OCI-LY7 (cell line): Measurements from ENCODE around the gene AFDN. TPM values are rescaled to one million over a fixed set of nuclear protein-coding genes. Genes with fewer than 3 reads are reported as not detected.

Experiments
- BruUV-seq: library from RNA; stranded (reverse); fragments of 400-500 nt; replicated peaks from 2 replicates; lab custom pipeline; 2021; lab: Mats Ljungman, UMichigan
- CTCF ChIA-PET: fragments of 300-600 bp; sonication (Branson Sonifier 250); formaldehyde crosslinking; loops from one replicate; lab custom pipeline; 2022; ENCODE audit warnings: antibody characterized with exemption; ENCODE audit not compliant: unreplicated experiment; lab: Charles Lee
- POLR2A ChIA-PET: fragments of 300-600 bp; sonication (Branson Sonifier 250); formaldehyde crosslinking; loops from one replicate; lab custom pipeline; 2022; ENCODE audit warnings: antibody characterized with exemption; lab: Charles Lee
- DNase-seq: peaks from one replicate; pipeline ENCODE4 v3.0.0-alpha.2; 2015; ENCODE audit warnings: low spot score
- H2AFZ ChIP-seq: fragments of 200-600 bp; sonication (generic), shearing (Covaris generic); 2 replicates; pipeline ENCODE4 v1.6.1; 2014; ENCODE audit warnings: mild to moderate bottlenecking, antibody characterized with exemption, low read length, moderate library complexity
- H3K27ac ChIP-seq: fragments of 200-600 bp; sonication (generic); 2 replicates; pipeline ENCODE4 v1.5.1; 2014; ENCODE audit warnings: mixed run types, low read depth, mild to moderate bottlenecking, moderate library complexity, low read length, inconsistent platforms; ENCODE audit not compliant: poor library complexity, severe bottlenecking
- H3K36me3 ChIP-seq: fragments of 200-600 bp; sonication (generic); 2 replicates; pipeline ENCODE4 v1.6.1; 2014; ENCODE audit warnings: mild to moderate bottlenecking, antibody characterized with exemption, low read length, moderate library complexity, mixed read lengths; ENCODE audit not compliant: insufficient read depth
- H3K4me1 ChIP-seq: fragments of 200-600 bp; sonication (generic); 2 replicates; pipeline ENCODE4 v1.5.1; 2014; ENCODE audit warnings: mild to moderate bottlenecking, low read length; ENCODE audit not compliant: insufficient read depth, poor library complexity, severe bottlenecking
- H3K4me2 ChIP-seq: fragments of 200-600 bp; sonication (generic); 2 replicates; pipeline ENCODE4 v1.6.1; 2014; ENCODE audit warnings: mild to moderate bottlenecking, low read length
- H3K4me3 ChIP-seq: fragments of 200-600 bp; sonication (generic); 2 replicates; pipeline ENCODE4 v1.5.1; 2014; ENCODE audit warnings: mild to moderate bottlenecking, low read depth, low read length; ENCODE audit not compliant: poor library complexity, severe bottlenecking
- H3K79me2 ChIP-seq: fragments of 200-600 bp; sonication (generic); 2 replicates; pipeline ENCODE4 v1.6.1; 2016; ENCODE audit warnings: low read depth, mild to moderate bottlenecking, low read length, moderate library complexity, mixed read lengths; ENCODE audit not compliant: insufficient read depth
- H3K9me2 ChIP-seq: fragments of 200-600 bp; sonication (generic); 2 replicates; pipeline ENCODE4 v1.6.1; 2016; ENCODE audit warnings: mild to moderate bottlenecking, low read length, mixed read lengths; ENCODE audit not compliant: insufficient read depth
- H3K9me3 ChIP-seq: fragments of 200-600 bp; sonication (generic); 2 replicates; pipeline ENCODE4 v1.6.1; 2014; ENCODE audit warnings: mild to moderate bottlenecking, mixed run types, low read length, mixed read lengths
- H4K20me1 ChIP-seq: fragments of 200-600 bp; sonication (generic); 2 replicates; pipeline ENCODE4 v1.6.1; 2014; ENCODE audit warnings: mild to moderate bottlenecking, antibody characterized with exemption, low read length, moderate library complexity, mixed read lengths; ENCODE audit not compliant: insufficient read depth
- CTCF ChIP-seq: fragments of 200-600 bp; sonication (generic); conservative IDR thresholded peaks from 2 replicates; pipeline ENCODE4 v1.5.1; 2014; ENCODE audit warnings: mild to moderate bottlenecking, antibody characterized with exemption, low read length, moderate library complexity, mixed read lengths
- EZH2phosphoT487 ChIP-seq: fragments of 200-600 bp; sonication (generic); IDR thresholded peaks from 2 replicates; pipeline ENCODE4 v1.6.1; 2018; ENCODE audit warnings: low read depth, borderline replicate concordance, mild to moderate bottlenecking, mixed run types, antibody characterized with exemption, low read length, moderate library complexity, mixed read lengths
- intact Hi-C: fragments of 100-400 bp; cut with micrococcal nuclease; formaldehyde crosslinking; loops from one replicate; pipeline ENCODE4 v1.10.0; 2022; ENCODE audit not compliant: unreplicated experiment
- total RNA-seq, 2 experiments: library from RNA; depleted of rRNA in 1 of 2; stranded (reverse); fragments of >200 nt in 1 of 2; shearing (Covaris generic) in 1 of 2; gene quantifications; 2 replicates each; pipeline ENCODE4 v1.2.3, GENCODE V29; 2014 to 2022

AFDN gene
- total RNA-seq, 2 experiments from 2014 or later, result 43.6 to 71.6 TPM

GRCh38 chr6:167947716-167948115 is 121.0 kb downstream of the AFDN start:
- no peak overlapping the region for H3K4me3 ChIP-seq
- no peak for DNase-seq
- no peaks in the 10 kb centered on the region for H3K79me2 ChIP-seq
- no peak overlapping the region for H3K4me2 ChIP-seq
- H3K27ac ChIP-seq, result no peak overlapping the region
- POLR2A ChIA-PET, result no interaction called here
- intact Hi-C loops, result no loop called here
- H3K9me3 ChIP-seq, result no peaks in the 10 kb centered on the region
- CTCF ChIA-PET, result no interaction called here
- BruUV-seq, result no TSS peak
- no peaks in the 10 kb centered on the region for H3K4me1 ChIP-seq
- no peaks in the 10 kb centered on the region for H3K9me2 ChIP-seq
- H2AFZ ChIP-seq, result no peak overlapping the region
- no peaks in the 10 kb centered on the region for H4K20me1 ChIP-seq
- peaks cover 15% of the 10 kb centered on the region; the same call in 1 of the 2 replicates for H3K36me3 ChIP-seq
- TF ChIP-seq CTCF (no peak), EZH2phosphoT487 (no peak)

GRCh38 chr6:167948716-167949115 is 122.0 kb downstream of the AFDN start:
- TF ChIP-seq CTCF, result no peak
- no peak for TF ChIP-seq EZH2phosphoT487
- POLR2A ChIA-PET, result no interaction called here

GRCh38 chr6:167949121-167949684 is 122.5 kb downstream of the AFDN start:
- DNase-seq, result no peak
- intact Hi-C loops, result no loop called here
- Histone ChIP-seq H3K4me3 (no peak overlapping the region), H3K9me2 (no peaks in the 10 kb centered on the region), H3K27ac (no peak overlapping the region), H3K9me3 (no peaks in the 10 kb centered on the region), H4K20me1 (no peaks in the 10 kb centered on the region), H3K4me2 (no peak overlapping the region), H3K36me3 (peaks cover 15% of the 10 kb centered on the region; the same call in 1 of the 2 replicates), H2AFZ (no peak overlapping the region), H3K79me2 (no peaks in the 10 kb centered on the region), H3K4me1 (no peaks in the 10 kb centered on the region)
- ChIA-PET POLR2A (no interaction called here), CTCF (no interaction called here)
- no peak for TF ChIP-seq EZH2phosphoT487
- no peak for TF ChIP-seq CTCF
- no TSS peak for BruUV-seq

More at GRCh38 chr6:167948716-167949115, 122.0 kb downstream of the AFDN start:
- peaks cover 15% of the 10 kb centered on the region; the same call in 1 of the 2 replicates for H3K36me3 ChIP-seq
- BruUV-seq, result no TSS peak
- H3K9me3 ChIP-seq, result no peaks in the 10 kb centered on the region
- H3K27ac ChIP-seq, result no peak overlapping the region
- CTCF ChIA-PET, result no interaction called here
- no peak for DNase-seq
- H2AFZ ChIP-seq, result no peak overlapping the region
- intact Hi-C loops, result no loop called here
- H3K4me2 ChIP-seq, result no peak overlapping the region
- H3K4me3 ChIP-seq, result no peak overlapping the region
- H3K9me2 ChIP-seq, result no peaks in the 10 kb centered on the region
- H3K79me2 ChIP-seq, result no peaks in the 10 kb centered on the region
- H3K4me1 ChIP-seq, result no peaks in the 10 kb centered on the region
- no peaks in the 10 kb centered on the region for H4K20me1 ChIP-seq
